H1 (cell line): ENCODE measurements around the gene GNA12. TPM values are rescaled to one million over a fixed set of nuclear protein-coding genes. Genes with fewer than 3 reads are reported as not detected.

Experiments
- CTCF ChIA-PET: fragments of 300-600 bp; sonication (Branson Sonifier 250); formaldehyde crosslinking; loops from one replicate; lab custom pipeline; 2021; ENCODE audit not compliant: partially characterized antibody; lab: Charles Lee
- POLR2A ChIA-PET: fragments of 300-600 bp; sonication (Branson Sonifier 250); formaldehyde crosslinking; loops from one replicate; lab custom pipeline; 2021; ENCODE audit warnings: inconsistent platforms; ENCODE audit not compliant: partially characterized antibody; lab: Charles Lee
- DNase-seq, 2 experiments: peaks; one replicate each; pipeline versions ENCODE4 v3.0.0 to v3.0.0-alpha.2; 2010 to 2022; ENCODE audit warnings: low spot score in 2 of 2, low read depth in 1 of 2, mixed read lengths in 1 of 2
- FAIRE-seq: peaks from 2 replicates; lab custom pipeline; 2011; peaks lifted over from hg19 to GRCh38; lab: Jason Lieb, UNC
- H2AFZ ChIP-seq: 2 replicates; pipeline ENCODE4 v1.8.1; 2012; ENCODE audit warnings: low read length, inconsistent platforms
- H2AK5ac ChIP-seq: 2 replicates; pipeline ENCODE4 v1.6.1; 2013; ENCODE audit warnings: low read depth, low read length
- H2BK120ac ChIP-seq: replicated peaks from 2 replicates; pipeline ENCODE3; 2013; ENCODE audit warnings: low read depth, low read length, inconsistent platforms
- H2BK12ac ChIP-seq: 2 replicates; pipeline ENCODE4 v1.6.1; 2013; ENCODE audit warnings: low read depth, low read length
- H2BK15ac ChIP-seq: 2 replicates; pipeline ENCODE4 v1.6.1; 2013; ENCODE audit warnings: low read length
- H2BK20ac ChIP-seq: 2 replicates; pipeline ENCODE4 v1.6.1; 2013; ENCODE audit warnings: low read length
- H2BK5ac ChIP-seq: 2 replicates; pipeline ENCODE4 v1.6.1; 2013; ENCODE audit warnings: low read depth, low read length
- H3K14ac ChIP-seq: 2 replicates; pipeline ENCODE4 v1.6.1; 2013; ENCODE audit warnings: inconsistent platforms; ENCODE audit not compliant: insufficient read length
- H3K18ac ChIP-seq: 2 replicates; pipeline ENCODE4 v1.6.1; 2013; ENCODE audit warnings: low read length; ENCODE audit errors: extremely low read depth
- H3K23ac ChIP-seq: 2 replicates; pipeline ENCODE4 v1.6.1; 2013; ENCODE audit warnings: inconsistent platforms; ENCODE audit not compliant: insufficient read length
- H3K23me2 ChIP-seq: 2 replicates; pipeline ENCODE4 v1.6.1; 2013; ENCODE audit warnings: low read depth, low read length
- H3K27ac ChIP-seq: 2 replicates; pipeline ENCODE4 v1.6.1; 2011; ENCODE audit warnings: low read depth, low read length, inconsistent platforms
- H3K27me3 ChIP-seq, 4 experiments: replicated peaks in 1 of 4; 1 replicate in 1 of 4; 2 replicates in 3 of 4; pipeline versions ENCODE4 v1.6.1 to v1.8.1; 2011 to 2013; ENCODE audit warnings: low read length in 3 of 4, mild to moderate bottlenecking in 3 of 4, inconsistent platforms in 2 of 4, mixed read lengths in 2 of 4, moderate library complexity in 1 of 4; ENCODE audit not compliant: control insufficient read depth in 3 of 4, insufficient read depth in 3 of 4; ENCODE audit errors: extremely low read depth in 1 of 4
- H3K36me3 ChIP-seq, 4 experiments: 2 replicates each; pipeline versions ENCODE4 v1.6.1 to v1.8.1; 2011 to 2013; ENCODE audit warnings: mild to moderate bottlenecking in 4 of 4, low read length in 3 of 4, moderate library complexity in 2 of 4, control low read depth in 1 of 4, inconsistent platforms in 1 of 4; ENCODE audit not compliant: insufficient read depth in 4 of 4, control insufficient read depth in 2 of 4
- H3K4ac ChIP-seq: replicated peaks from 2 replicates; pipeline ENCODE3; 2013; ENCODE audit warnings: low read length, low read depth, mixed read lengths, inconsistent platforms; ENCODE audit not compliant: insufficient read length
- H3K4me1 ChIP-seq, 4 experiments: replicated peaks in 1 of 4; 1 replicate in 1 of 4; 2 replicates in 3 of 4; pipeline versions ENCODE4 v1.6.1 to v1.8.1; 2011 to 2013; ENCODE audit warnings: low read length in 3 of 4, inconsistent platforms in 2 of 4, mixed read lengths in 1 of 4; ENCODE audit not compliant: insufficient read depth in 4 of 4, control insufficient read depth in 3 of 4
- H3K4me2 ChIP-seq, 2 experiments: 2 replicates each; pipeline versions ENCODE4 v1.6.1 to v1.8.1; 2011 to 2013; ENCODE audit warnings: low read depth in 2 of 2, low read length in 2 of 2, control low read depth in 1 of 2, inconsistent platforms in 1 of 2, mild to moderate bottlenecking in 1 of 2; ENCODE audit not compliant: insufficient read depth in 1 of 2
- H3K4me3 ChIP-seq, 4 experiments: fragments of 200-600, 300-600 bp in 1 of 4; sonication (generic), shearing (Covaris generic), sonication (Bioruptor Twin) in 1 of 4; 2 replicates each; pipeline versions ENCODE4 v1.5.1 to v1.8.1; 2011 to 2016; ENCODE audit warnings: low read length in 4 of 4, low read depth in 3 of 4, control low read depth in 2 of 4, inconsistent platforms in 2 of 4, mild to moderate bottlenecking in 2 of 4, mixed read lengths in 1 of 4, moderate library complexity in 1 of 4; ENCODE audit not compliant: insufficient read depth in 2 of 4; ENCODE audit errors: extremely low read depth in 1 of 4
- H3K56ac ChIP-seq: replicated peaks from 2 replicates; pipeline ENCODE3; 2013; ENCODE audit warnings: low read depth, mild to moderate bottlenecking, mixed read lengths, low read length, inconsistent platforms; ENCODE audit not compliant: insufficient read length
- H3K79me1 ChIP-seq: 2 replicates; pipeline ENCODE4 v1.6.1; 2013; ENCODE audit warnings: low read depth, low read length, control low read depth
- H3K79me2 ChIP-seq, 2 experiments: 2 replicates each; pipeline versions ENCODE4 v1.6.1 to v1.8.1; 2012 to 2013; ENCODE audit warnings: low read length in 2 of 2, mild to moderate bottlenecking in 2 of 2, inconsistent platforms in 1 of 2; ENCODE audit not compliant: insufficient read depth in 2 of 2, control insufficient read depth in 1 of 2
- H3K9ac ChIP-seq, 4 experiments: replicated peaks in 1 of 4; 1 replicate in 1 of 4; 2 replicates in 3 of 4; pipeline versions ENCODE4 v1.6.1 to v1.8.1; 2011 to 2013; ENCODE audit warnings: low read depth in 3 of 4, low read length in 3 of 4, control low read depth in 2 of 4, mild to moderate bottlenecking in 2 of 4, moderate library complexity in 2 of 4, inconsistent platforms in 1 of 4; ENCODE audit errors: extremely low read depth in 1 of 4
- H3K9me3 ChIP-seq, 2 experiments: 2 replicates each; pipeline versions ENCODE4 v1.6.1 to v1.8.1; 2012 to 2013; ENCODE audit warnings: mild to moderate bottlenecking in 2 of 2, moderate library complexity in 2 of 2, control low read depth in 1 of 2, inconsistent platforms in 1 of 2, low read depth in 1 of 2, low read length in 1 of 2, mixed read lengths in 1 of 2; ENCODE audit not compliant: insufficient read depth in 2 of 2
- H4K20me1 ChIP-seq, 2 experiments: replicated peaks in 1 of 2; 2 replicates each; pipeline versions ENCODE3 to v1.8.1; 2011 to 2013; ENCODE audit warnings: inconsistent platforms in 2 of 2, low read length in 2 of 2, mild to moderate bottlenecking in 1 of 2; ENCODE audit not compliant: insufficient read depth in 2 of 2, control insufficient read depth in 1 of 2
- H4K5ac ChIP-seq: 2 replicates; pipeline ENCODE4 v1.6.1; 2013; ENCODE audit warnings: low read length, low read depth, mixed read lengths, inconsistent platforms; ENCODE audit not compliant: insufficient read length
- H4K8ac ChIP-seq: 2 replicates; pipeline ENCODE4 v1.8.0; 2013; ENCODE audit warnings: mild to moderate bottlenecking, moderate library complexity, low read length, inconsistent platforms; ENCODE audit not compliant: insufficient read depth; ENCODE audit errors: extremely low read depth
- H4K91ac ChIP-seq: replicated peaks from 2 replicates; pipeline ENCODE3; 2013; ENCODE audit warnings: low read length, mixed read lengths, inconsistent platforms; ENCODE audit not compliant: insufficient read length
- EZH2 ChIP-seq: fragments of 200-600 bp; sonication (generic); IDR thresholded peaks from 2 replicates; pipeline ENCODE4 v1.7.1; 2012; ENCODE audit warnings: low read depth, mild to moderate bottlenecking, moderate library complexity, low read length, inconsistent platforms; ENCODE audit not compliant: severe bottlenecking
- GABPA ChIP-seq: IDR thresholded peaks from 2 replicates; pipeline ENCODE4 v1.6.1; 2011; ENCODE audit warnings: mild to moderate bottlenecking, low read length, moderate library complexity, borderline replicate concordance; ENCODE audit not compliant: insufficient read depth
- KDM4A ChIP-seq: IDR thresholded peaks from one replicate; pipeline ENCODE4 v1.7.1; 2012; ENCODE audit warnings: low read depth, mild to moderate bottlenecking, moderate library complexity, low read length, inconsistent platforms; ENCODE audit not compliant: severe bottlenecking
- NANOG ChIP-seq: IDR thresholded peaks from 2 replicates; pipeline ENCODE4 v1.6.1; 2011; ENCODE audit warnings: low read length, low read depth, mild to moderate bottlenecking, inconsistent platforms; ENCODE audit not compliant: insufficient read depth, poor library complexity, severe bottlenecking
- PHF8 ChIP-seq: fragments of 200-600 bp; sonication (generic); conservative IDR thresholded peaks from 2 replicates; pipeline ENCODE4 v1.7.1; 2012; ENCODE audit warnings: low read depth, mild to moderate bottlenecking, inconsistent platforms, low read length, moderate library complexity
- SP1 ChIP-seq: IDR thresholded peaks from 2 replicates; pipeline ENCODE4 v1.6.1; 2011; ENCODE audit warnings: low read depth, low read length
- WGBS, 2 experiments: shearing (Covaris generic) in 1 of 2; methylation state at CpG; one replicate each; pipeline versions ENCODE4 v1.1.6 to v1.1.7; 2013 to 2015; ENCODE audit warnings: low lambda C conversion rate in 2 of 2, mixed read lengths in 2 of 2, inconsistent platforms in 1 of 2, low coverage in 1 of 2, missing lambda C conversion rate in 1 of 2; ENCODE audit not compliant: insufficient replicate concordance in 2 of 2, insufficient coverage in 1 of 2, insufficient read length in 1 of 2; ENCODE audit errors: extremely low coverage in 1 of 2, missing lambda C conversion rate in 1 of 2; 5-methylcytosine and 5-hydroxymethylcytosine counted together
- polyA plus RNA-seq, 7 experiments: library from polyadenylated mRNA; depleted of rRNA in 3 of 7; stranded (reverse) in 5 of 7; unstranded in 2 of 7; fragments of >200 nt in 5 of 7; fragments of 200-250 nt in 2 of 7; gene quantifications; 1 replicate in 5 of 7; 2 replicates in 1 of 7; 4 replicates in 1 of 7; pipeline versions ENCODE4 v1.2.1 to v1.2.3, GENCODE V29; 2011 to 2013; ENCODE audit warnings: missing spikeins in 2 of 7, mixed read lengths in 2 of 7
- total RNA-seq: library from RNA; stranded (reverse); fragmentation: NEBNext Ultra II Directional; extraction: Animal tissue kit (Norgen Biotek cat#: 25700); gene quantifications from 2 replicates; pipeline ENCODE4 v1.2.1, GENCODE V29; 2021

Gene GNA12
- total and polyA plus RNA-seq, 2 of the 8 experiments (the other 6 are each of a cell fraction or from before 2014, with no cell fraction given) = 96.5 to 109 TPM

- Histone ChIP-seq H3K4me3 (peak within 1 kb of the TSS; percentile 25 to 63 (median 46)), H3K14ac (no peak within 1 kb of the TSS), H3K23ac (no peak within 1 kb of the TSS), H4K8ac (peak within 1 kb of the TSS; percentile 14; the same call in 1 of the 2 replicates), H2BK120ac (no peak within 1 kb of the TSS), H2BK12ac (no peak within 1 kb of the TSS), H3K79me2 (no peaks in the 10 kb centered on the region), H3K23me2 (peaks cover 3% of the 10 kb centered on the region; the same call in 1 of the 2 replicates), H3K4me1 (peaks cover 0 to 11% (median 8%) of the 10 kb centered on the region in 4 experiments; a peak in 5 of 7 replicates), H2AFZ (peak within 1 kb of the TSS; percentile 15; the same call in 1 of the 2 replicates), H4K91ac (no peak within 1 kb of the TSS), H3K27ac (no peak within 1 kb of the TSS), H3K4me2 (peak within 1 kb of the TSS; percentile 64 to 85), H3K36me3 (no peaks in the 10 kb centered on the region; a peak in 1 of 8 replicates), H3K18ac (no peak within 1 kb of the TSS; the same call in 1 of the 2 replicates), H4K20me1 (no peaks in the 10 kb centered on the region), H3K9me3 (no peaks in the 10 kb centered on the region; a peak in 1 of 4 replicates), H4K5ac (no peak within 1 kb of the TSS), H2BK20ac (no peak within 1 kb of the TSS), H3K56ac (no peak within 1 kb of the TSS), H2BK5ac (no peak within 1 kb of the TSS), H3K9ac (no peak within 1 kb of the TSS; a peak in 1 of 7 replicates), H3K27me3 (peaks cover 7 to 34% (median 30%) of the 10 kb centered on the region in 4 experiments), H3K79me1 (peaks cover 3% of the 10 kb centered on the region; the same call in 1 of the 2 replicates), H2AK5ac (no peak within 1 kb of the TSS), H3K4ac (no peak within 1 kb of the TSS), H2BK15ac (0 out of 2 replicates have a peak within 1 kb of the TSS, but pooled peaks have one; percentile 29)
- WGBS, 2 experiments = 19% methylated on average over 15 of the region's 41 CpGs; no CpG with 5 or more reads in 1 of the 2 experiments
- no peak for FAIRE-seq
- POLR2A ChIA-PET = no interaction called here
- CTCF ChIA-PET = interaction anchor here (1.4 to 7.6 kb wide), 3 partner anchors 17 to 31 kb away, joined by 4 to 92 read pairs (median 6); no protein-coding TSS in a partner anchor
- TF ChIP-seq GABPA = 0 out of 2 replicates have a peak, but pooled peaks have one; percentile 8
- TF ChIP-seq NANOG = no peak
- TF ChIP-seq PHF8 = no peak
- TF ChIP-seq SP1 = no peak
- peak; percentile 67 for TF ChIP-seq EZH2
- peak; percentile 60 for TF ChIP-seq KDM4A
- DNase-seq = peak in 1 of 2 experiments; percentile 59
Measured at GRCh38 chr7:2687881-2688318, 156.2 kb downstream of the GNA12 start, which contains the start of gene AMZ1. Gene AMZ1 (plus strand): TSS chr7:2688202. CDS start chr7:2700452, 12,250 bp downstream.
